Caco-2 (cell line): ENCODE results near the gene FCHSD2. TPM values are rescaled to one million over a fixed set of nuclear protein-coding genes. Genes with fewer than 3 reads are reported as not detected.
"Not testable (repeated sequence)": the region's sequence is repeated elsewhere in the genome, so short reads cannot be mapped to it uniquely, and the experiment has no call there.

Source experiments
- BruUV-seq: library from RNA; stranded (reverse); fragments of 400-500 nt; replicated peaks from 2 replicates; lab custom pipeline; 2021; lab: Mats Ljungman, UMichigan
- CTCF ChIA-PET: fragments of 300-600 bp; sonication (Branson Sonifier 250); formaldehyde crosslinking; loops from one replicate; lab custom pipeline; 2022; ENCODE audit warnings: antibody characterized with exemption; lab: Charles Lee
- POLR2A ChIA-PET: fragments of 300-600 bp; sonication (Branson Sonifier 250); formaldehyde crosslinking; loops from one replicate; lab custom pipeline; 2022; ENCODE audit warnings: antibody characterized with exemption; lab: Charles Lee
- DNase-seq, 2 experiments: peaks; one replicate each; pipeline versions ENCODE4 v3.0.0 to v3.0.0-alpha.2; 2020 to 2022
- H3K27me3 ChIP-seq: replicated peaks from 2 replicates; pipeline ENCODE4 v1.6.0; 2011; ENCODE audit warnings: low read length; ENCODE audit not compliant: control insufficient read depth, insufficient read depth
- H3K36me3 ChIP-seq: 2 replicates; pipeline ENCODE4 v1.5.1; 2011; ENCODE audit warnings: low read length; ENCODE audit not compliant: control insufficient read depth, insufficient read depth
- H3K4me1 ChIP-seq: fragments of 250-450 bp; sonication (Bioruptor Pico); 2 replicates; pipeline ENCODE4 v1.5.1; 2020; ENCODE audit warnings: mild to moderate bottlenecking
- H3K4me3 ChIP-seq: 2 replicates; pipeline ENCODE4 v1.5.1; 2011; ENCODE audit warnings: low read depth, mild to moderate bottlenecking, control low read depth, low read length
- H3K9me3 ChIP-seq: fragments of 250-450 bp; sonication (Bioruptor Pico); 2 replicates; pipeline ENCODE4 v1.5.1; 2020; ENCODE audit warnings: mild to moderate bottlenecking, moderate library complexity
- H3K27ac Mint-ChIP-seq: one replicate; pipeline ENCODE4 v1.8.0; 2022; ENCODE audit warnings: mixed read lengths; ENCODE audit not compliant: unreplicated experiment
- H3K27me3 Mint-ChIP-seq: one replicate; pipeline ENCODE4 v1.8.0; 2022; ENCODE audit warnings: mixed read lengths; ENCODE audit not compliant: insufficient read depth, unreplicated experiment
- H3K36me3 Mint-ChIP-seq: one replicate; pipeline ENCODE4 v1.8.0; 2022; ENCODE audit warnings: mild to moderate bottlenecking, mixed read lengths; ENCODE audit not compliant: insufficient read depth, unreplicated experiment
- H3K4me1 Mint-ChIP-seq: one replicate; pipeline ENCODE4 v1.8.0; 2022; ENCODE audit warnings: low read depth, mixed read lengths; ENCODE audit not compliant: unreplicated experiment
- H3K4me3 Mint-ChIP-seq: one replicate; pipeline ENCODE4 v1.8.0; 2022; ENCODE audit warnings: mild to moderate bottlenecking, moderate library complexity, mixed read lengths; ENCODE audit not compliant: unreplicated experiment
- H3K9me3 Mint-ChIP-seq: one replicate; pipeline ENCODE4 v1.8.0; 2022; ENCODE audit warnings: mixed read lengths; ENCODE audit not compliant: unreplicated experiment
- CTCF ChIP-seq, 2 experiments: fragments of 200-600 bp in 1 of 2; IDR thresholded peaks; 1 replicate in 1 of 2; 2 replicates in 1 of 2; pipeline versions ENCODE4 v1.5.1 to v1.8.0; 2011 to 2022; ENCODE audit warnings: antibody characterized with exemption in 1 of 2, control low read depth in 1 of 2, inconsistent platforms in 1 of 2, low read depth in 1 of 2, low read length in 1 of 2, mild to moderate bottlenecking in 1 of 2, moderate library complexity in 1 of 2; ENCODE audit not compliant: insufficient read depth in 1 of 2, severe bottlenecking in 1 of 2, unreplicated experiment in 1 of 2
- intact Hi-C: fragments of 100-400 bp; cut with micrococcal nuclease; formaldehyde crosslinking; loops from one replicate; pipeline ENCODE4 v1.10.0; 2022; ENCODE audit not compliant: unreplicated experiment
- total RNA-seq: library from RNA; stranded (reverse); gene quantifications from 2 replicates; pipeline ENCODE4 v1.2.3, GENCODE V29; 2022

FCHSD2 gene
- total RNA-seq, 1 experiment from 2014 or later: 32.7 TPM

- peak; percentile 92 to 93 for TF ChIP-seq CTCF (IDR thresholded peaks at IDR 0.05; ENCODE audit: insufficient read depth in 1 of 2, low read depth in 1 of 2, low read length in 1 of 2, severe bottlenecking in 1 of 2, unreplicated experiment in 1 of 2)
- CTCF ChIA-PET: interaction anchor here (0.6 to 2.7 kb wide), 22 partner anchors 9 to 494 kb away, joined by 3 to 30 read pairs (median 4); partner anchors contain the start of gene STARD10
- H3K36me3 Mint-ChIP-seq: peaks cover 39% of the 10 kb centered on the region
- DNase-seq: peak; percentile 86 to 88
- intact Hi-C loops: loop anchor here (1.0 to 5.0 kb wide), 5 partner anchors 19 to 88 kb away; partner anchors contain the start of genes ARAP1 and STARD10
- no peaks in the 10 kb centered on the region for H3K27me3 ChIP-seq
- BruUV-seq: TSS peak; percentile 70
- peaks cover 2% of the 10 kb centered on the region for H3K36me3 ChIP-seq
- peaks cover 29% of the 10 kb centered on the region for H3K4me1 Mint-ChIP-seq
- peak overlapping the region; percentile 97 for H3K27ac Mint-ChIP-seq
- peak overlapping the region; percentile 98 for H3K4me3 Mint-ChIP-seq
- H3K27me3 Mint-ChIP-seq: no peaks in the 10 kb centered on the region
- no peaks in the 10 kb centered on the region for H3K9me3 Mint-ChIP-seq
- POLR2A ChIA-PET: interaction anchor here (0.5 to 1.5 kb wide), 5 partner anchors 21 to 513 kb away, joined by 3 to 6 read pairs (median 3); no protein-coding TSS in a partner anchor
- H3K4me1 ChIP-seq: no peaks in the 10 kb centered on the region; the same call in 1 of the 2 replicates
- no peaks in the 10 kb centered on the region for H3K9me3 ChIP-seq
- H3K4me3 ChIP-seq: peak overlapping the region; percentile 88
These were observed 329.0 kb downstream of the FCHSD2 start for GRCh38 chr11:72812967-72813739.

- H3K27me3 ChIP-seq: no peaks in the 10 kb centered on the region
- DNase-seq: no peak
- ChIA-PET POLR2A (interaction anchor here (0.5 to 1.5 kb wide), 3 partner anchors 26 to 514 kb away, joined by 3 to 6 read pairs (median 4); no protein-coding TSS in a partner anchor), CTCF (interaction anchor here (0.6 to 2.7 kb wide), 20 partner anchors 10 to 494 kb away, joined by 3 to 30 read pairs (median 4); partner anchors contain the start of gene STARD10)
- Mint-ChIP-seq H3K9me3 (no peaks in the 10 kb centered on the region), H3K27me3 (no peaks in the 10 kb centered on the region), H3K4me3 (peak overlapping the region; percentile 98), H3K27ac (peak overlapping the region; percentile 97), H3K4me1 (peaks cover 29% of the 10 kb centered on the region), H3K36me3 (peaks cover 39% of the 10 kb centered on the region)
- no peaks in the 10 kb centered on the region for H3K9me3 ChIP-seq
- no peak for TF ChIP-seq CTCF (IDR thresholded peaks at IDR 0.05; ENCODE audit: insufficient read depth in 1 of 2, low read depth in 1 of 2, low read length in 1 of 2, severe bottlenecking in 1 of 2, unreplicated experiment in 1 of 2)
- peak overlapping the region; percentile 88 for H3K4me3 ChIP-seq
- peaks cover 2% of the 10 kb centered on the region; the same call in 1 of the 2 replicates for H3K36me3 ChIP-seq
- intact Hi-C loops: loop anchor here (5.0 kb wide), 1 partner anchor 35 kb away; no protein-coding TSS in a partner anchor
- no TSS peak for BruUV-seq
- H3K4me1 ChIP-seq: peaks cover under 1% of the 10 kb centered on the region; the same call in 1 of the 2 replicates
These were observed 329.5 kb downstream of the FCHSD2 start for GRCh38 chr11:72812604-72812966.

GRCh38 chr11:72811686-72812085 is 330.4 kb downstream of the FCHSD2 start:
- H3K4me3 ChIP-seq, H3K9me3 ChIP-seq, DNase-seq, BruUV-seq, H3K4me1 ChIP-seq, H3K27me3 ChIP-seq, H3K36me3 ChIP-seq, H3K9me3 Mint-ChIP-seq, POLR2A ChIA-PET, H3K27ac Mint-ChIP-seq, H3K27me3 Mint-ChIP-seq: not testable (repeated sequence)
- Mint-ChIP-seq H3K4me3 (peak overlapping the region; percentile 37), H3K4me1 (peaks cover 29% of the 10 kb centered on the region), H3K36me3 (peaks cover 39% of the 10 kb centered on the region)
- intact Hi-C loops: loop anchor here (5.0 kb wide), 1 partner anchor 34 kb away; no protein-coding TSS in a partner anchor
- CTCF ChIA-PET: interaction anchor here (0.6 to 2.7 kb wide), 3 partner anchors 18 to 143 kb away, joined by 3 to 30 read pairs (median 26); partner anchors contain the start of gene STARD10
